IMR-90 (cell line): ENCODE results near the gene OR13D1.

Experiments
- BHLHE40 ChIP-seq: fragments of 150-350 bp; IDR thresholded peaks from 2 replicates; pipeline ENCODE4 v1.6.1; 2016; ENCODE audit warnings: mild to moderate bottlenecking, low read depth, low read length
- CEBPB ChIP-seq: IDR thresholded peaks from 2 replicates; pipeline ENCODE4 v1.6.1; 2012; ENCODE audit warnings: low read depth, low read length, improper control_type of control experiment
- CTCF ChIP-seq: conservative IDR thresholded peaks from 2 replicates; pipeline ENCODE4 v1.5.1; 2012; ENCODE audit warnings: mild to moderate bottlenecking, low read depth, low read length, improper control_type of control experiment
- MAFK ChIP-seq: IDR thresholded peaks from 2 replicates; pipeline ENCODE4 v1.6.1; 2012; ENCODE audit warnings: low read depth, low read length, improper control_type of control experiment
- MXI1 ChIP-seq: IDR thresholded peaks from 2 replicates; pipeline ENCODE4 v1.6.1; 2012; ENCODE audit warnings: low read depth, mild to moderate bottlenecking, low read length, moderate library complexity, borderline replicate concordance
- POLR2A ChIP-seq: IDR thresholded peaks from 2 replicates; pipeline ENCODE4 v1.6.1; 2012; ENCODE audit warnings: mild to moderate bottlenecking, low read depth, low read length
- RAD21 ChIP-seq: IDR thresholded peaks from 2 replicates; pipeline ENCODE4 v1.6.1; 2012; ENCODE audit warnings: low read length, improper control_type of control experiment

- TF ChIP-seq CTCF (no peak), RAD21 (no peak), POLR2A (no peak), MXI1 (no peak), BHLHE40 (no peak), CEBPB (no peak), MAFK (no peak)
Observed at GRCh38 chr9:104675611-104676010, 18.7 kb upstream of the OR13D1 start.
